Measurements from ENCODE around the gene TFAP2B.

TFAP2B gene

DNA sequence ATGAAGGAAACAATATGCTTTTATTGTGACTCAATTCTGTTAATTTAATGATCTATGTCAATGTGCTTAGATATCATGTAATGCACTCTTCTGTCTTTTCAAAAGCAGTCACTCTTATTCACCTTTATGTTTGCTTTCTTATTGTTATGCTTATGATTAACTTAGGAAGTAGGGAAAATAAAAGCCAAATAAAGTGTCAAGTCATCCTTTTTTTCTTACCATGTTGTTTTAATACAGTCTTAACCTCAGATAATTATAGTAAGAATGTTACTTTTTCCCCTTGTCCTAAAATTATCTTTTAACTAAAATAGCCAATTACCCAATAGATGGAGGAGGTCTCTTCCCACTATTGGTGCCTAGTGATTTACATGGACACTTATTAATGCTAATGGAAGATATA is 72.6 kb downstream of the TFAP2B start:
- TF ChIP-seq, protein P1, sequence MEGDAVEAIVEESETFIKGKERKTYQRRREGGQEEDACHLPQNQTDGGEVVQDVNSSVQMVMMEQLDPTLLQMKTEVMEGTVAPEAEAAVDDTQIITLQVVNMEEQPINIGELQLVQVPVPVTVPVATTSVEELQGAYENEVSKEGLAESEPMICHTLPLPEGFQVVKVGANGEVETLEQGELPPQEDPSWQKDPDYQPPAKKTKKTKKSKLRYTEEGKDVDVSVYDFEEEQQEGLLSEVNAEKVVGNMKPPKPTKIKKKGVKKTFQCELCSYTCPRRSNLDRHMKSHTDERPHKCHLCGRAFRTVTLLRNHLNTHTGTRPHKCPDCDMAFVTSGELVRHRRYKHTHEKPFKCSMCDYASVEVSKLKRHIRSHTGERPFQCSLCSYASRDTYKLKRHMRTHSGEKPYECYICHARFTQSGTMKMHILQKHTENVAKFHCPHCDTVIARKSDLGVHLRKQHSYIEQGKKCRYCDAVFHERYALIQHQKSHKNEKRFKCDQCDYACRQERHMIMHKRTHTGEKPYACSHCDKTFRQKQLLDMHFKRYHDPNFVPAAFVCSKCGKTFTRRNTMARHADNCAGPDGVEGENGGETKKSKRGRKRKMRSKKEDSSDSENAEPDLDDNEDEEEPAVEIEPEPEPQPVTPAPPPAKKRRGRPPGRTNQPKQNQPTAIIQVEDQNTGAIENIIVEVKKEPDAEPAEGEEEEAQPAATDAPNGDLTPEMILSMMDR (IDR thresholded peaks at IDR 0.05; ENCODE audit: insufficient read depth, low read depth, low read length, missing control alignments): no peak
- no peak overlapping the region for H3K4me3 ChIP-seq (ENCODE audit: low read length)
- no peak for DNase-seq (ENCODE audit: low read depth)
